HEK293 (cell line): ENCODE results near the gene MORC4.

ENCODE experiments used
- GLIS1 ChIP-seq: fragments of 450-650 bp; formaldehyde crosslinking; IDR thresholded peaks from 2 replicates; pipeline ENCODE4 v1.5.1; 2016; ENCODE audit warnings: missing biosample characterization, missing genetic modification characterization
- KLF17 ChIP-seq: fragments of 450-650 bp; formaldehyde crosslinking; IDR thresholded peaks from 2 replicates; pipeline ENCODE4 v1.5.1; 2016; ENCODE audit warnings: missing biosample characterization, missing genetic modification characterization
- PATZ1 ChIP-seq: fragments of 450-650 bp; formaldehyde crosslinking; IDR thresholded peaks from 2 replicates; pipeline ENCODE4 v1.5.1; 2016; ENCODE audit warnings: missing biosample characterization, missing genetic modification characterization
- SCRT1 ChIP-seq: fragments of 450-650 bp; formaldehyde crosslinking; IDR thresholded peaks from 2 replicates; pipeline ENCODE4 v1.5.1; 2016; ENCODE audit warnings: missing biosample characterization, missing genetic modification characterization, borderline replicate concordance
- SP3 ChIP-seq: fragments of 450-650 bp; formaldehyde crosslinking; IDR thresholded peaks from 2 replicates; pipeline ENCODE4 v1.5.1; 2016; ENCODE audit warnings: missing biosample characterization, missing genetic modification characterization
- TCF7L2 ChIP-seq: IDR thresholded peaks from 2 replicates; pipeline ENCODE4 v1.6.1; 2011; ENCODE audit warnings: low read depth, mild to moderate bottlenecking, inconsistent platforms, low read length, moderate library complexity, borderline replicate concordance
- YY1 ChIP-seq: fragments of 450-650 bp; formaldehyde crosslinking; IDR thresholded peaks from 2 replicates; pipeline ENCODE4 v1.5.1; 2018; ENCODE audit warnings: missing biosample characterization, missing genetic modification characterization
- ZFP41 ChIP-seq: fragments of 450-650 bp; formaldehyde crosslinking; IDR thresholded peaks from 2 replicates; pipeline ENCODE4 v1.5.1; 2016; ENCODE audit warnings: missing biosample characterization, missing genetic modification characterization, borderline replicate concordance
- ZNF274 ChIP-seq, 2 experiments: fragments of 200-500 bp in 1 of 2; fragments of 450-650 bp in 1 of 2; sonication (Bioruptor generic) in 1 of 2; formaldehyde crosslinking in 1 of 2; IDR thresholded peaks; 2 replicates each; pipeline versions ENCODE4 v1.5.1 to v1.6.1; 2014 to 2016; ENCODE audit warnings: borderline replicate concordance in 1 of 2, inconsistent platforms in 1 of 2, low read length in 1 of 2, missing biosample characterization in 1 of 2, missing genetic modification characterization in 1 of 2
- ZNF473 ChIP-seq: fragments of 450-650 bp; formaldehyde crosslinking; IDR thresholded peaks from 2 replicates; pipeline ENCODE4 v1.5.1; 2017; ENCODE audit warnings: missing biosample characterization, missing genetic modification characterization
- ZNF561 ChIP-seq: fragments of 450-650 bp; IDR thresholded peaks from 2 replicates; pipeline ENCODE4 v1.5.1; 2018; ENCODE audit warnings: missing biosample characterization, missing genetic modification characterization, borderline replicate concordance
- ZNF777 ChIP-seq: fragments of 450-650 bp; formaldehyde crosslinking; IDR thresholded peaks from 2 replicates; pipeline ENCODE4 v1.5.1; 2017; ENCODE audit warnings: missing biosample characterization, missing genetic modification characterization, borderline replicate concordance
- TF ChIP-seq, protein P1 (sequence below): fragments of 450-650 bp; formaldehyde crosslinking; IDR thresholded peaks from 2 replicates; pipeline ENCODE4 v1.5.1; 2016; ENCODE audit warnings: missing biosample characterization, missing genetic modification characterization
- TF ChIP-seq, protein P2 (sequence below): fragments of 450-650 bp; formaldehyde crosslinking; IDR thresholded peaks from 2 replicates; pipeline ENCODE4 v1.5.1; 2016; ENCODE audit warnings: missing biosample characterization, missing genetic modification characterization, low read depth

DNA sequence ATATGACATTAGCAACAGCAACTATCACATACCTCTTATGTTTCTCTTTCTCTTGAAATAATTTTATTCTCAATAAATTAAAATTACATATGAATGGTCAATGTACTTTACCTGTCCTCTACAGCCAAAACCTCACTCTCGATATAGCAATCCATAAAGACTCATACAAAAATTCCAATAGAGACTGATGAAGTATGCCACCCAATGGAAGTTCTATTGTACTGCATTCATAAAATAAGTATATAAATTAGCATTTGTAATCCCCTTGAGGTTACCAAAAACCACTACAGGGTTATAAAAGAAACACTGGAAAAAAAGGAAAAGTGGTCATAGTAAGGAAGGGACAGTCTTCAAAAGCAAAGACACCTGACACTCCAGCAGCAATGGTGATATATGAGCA is 47.0 kb downstream of the MORC4 start:
- no peak for TF ChIP-seq PATZ1 (tag by site-specific recombination)
- no peak for TF ChIP-seq TCF7L2
- TF ChIP-seq SCRT1, result no peak
- TF ChIP-seq, protein P1, sequence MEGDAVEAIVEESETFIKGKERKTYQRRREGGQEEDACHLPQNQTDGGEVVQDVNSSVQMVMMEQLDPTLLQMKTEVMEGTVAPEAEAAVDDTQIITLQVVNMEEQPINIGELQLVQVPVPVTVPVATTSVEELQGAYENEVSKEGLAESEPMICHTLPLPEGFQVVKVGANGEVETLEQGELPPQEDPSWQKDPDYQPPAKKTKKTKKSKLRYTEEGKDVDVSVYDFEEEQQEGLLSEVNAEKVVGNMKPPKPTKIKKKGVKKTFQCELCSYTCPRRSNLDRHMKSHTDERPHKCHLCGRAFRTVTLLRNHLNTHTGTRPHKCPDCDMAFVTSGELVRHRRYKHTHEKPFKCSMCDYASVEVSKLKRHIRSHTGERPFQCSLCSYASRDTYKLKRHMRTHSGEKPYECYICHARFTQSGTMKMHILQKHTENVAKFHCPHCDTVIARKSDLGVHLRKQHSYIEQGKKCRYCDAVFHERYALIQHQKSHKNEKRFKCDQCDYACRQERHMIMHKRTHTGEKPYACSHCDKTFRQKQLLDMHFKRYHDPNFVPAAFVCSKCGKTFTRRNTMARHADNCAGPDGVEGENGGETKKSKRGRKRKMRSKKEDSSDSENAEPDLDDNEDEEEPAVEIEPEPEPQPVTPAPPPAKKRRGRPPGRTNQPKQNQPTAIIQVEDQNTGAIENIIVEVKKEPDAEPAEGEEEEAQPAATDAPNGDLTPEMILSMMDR, result no peak
- no peak for TF ChIP-seq ZFP41 (tag by site-specific recombination)
- no peak for TF ChIP-seq ZNF561 (tag by site-specific recombination)
- no peak for TF ChIP-seq GLIS1 (tag by site-specific recombination)
- TF ChIP-seq YY1 (tag by site-specific recombination), result no peak
- TF ChIP-seq KLF17 (tag by site-specific recombination), result no peak
- TF ChIP-seq ZNF473 (tag by site-specific recombination), result no peak
- no peak for TF ChIP-seq SP3 (tag by site-specific recombination)
- no peak for TF ChIP-seq ZNF777
- TF ChIP-seq ZNF274 (IDR thresholded peaks at IDR 0.05; ENCODE audit: low read length), result no peak
- TF ChIP-seq ZNF274 (tag by site-specific recombination; IDR thresholded peaks at IDR 0.05; ENCODE audit: borderline replicate concordance), result no peak
- TF ChIP-seq, protein P2, sequence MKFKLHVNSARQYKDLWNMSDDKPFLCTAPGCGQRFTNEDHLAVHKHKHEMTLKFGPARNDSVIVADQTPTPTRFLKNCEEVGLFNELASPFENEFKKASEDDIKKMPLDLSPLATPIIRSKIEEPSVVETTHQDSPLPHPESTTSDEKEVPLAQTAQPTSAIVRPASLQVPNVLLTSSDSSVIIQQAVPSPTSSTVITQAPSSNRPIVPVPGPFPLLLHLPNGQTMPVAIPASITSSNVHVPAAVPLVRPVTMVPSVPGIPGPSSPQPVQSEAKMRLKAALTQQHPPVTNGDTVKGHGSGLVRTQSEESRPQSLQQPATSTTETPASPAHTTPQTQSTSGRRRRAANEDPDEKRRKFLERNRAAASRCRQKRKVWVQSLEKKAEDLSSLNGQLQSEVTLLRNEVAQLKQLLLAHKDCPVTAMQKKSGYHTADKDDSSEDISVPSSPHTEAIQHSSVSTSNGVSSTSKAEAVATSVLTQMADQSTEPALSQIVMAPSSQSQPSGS, result no peak
